DND-41 (cell line): ENCODE results near the gene HOMER1.
A peak's percentile ranks its signal among the peaks of the same experiment; 100 is the strongest.

Experiments
- ATAC-seq: fragments of 200-7000 bp; cut with Tn5 transposase; 3 replicates; pipeline ENCODE4 v1.9.1; 2021; ENCODE audit warnings: low read depth; ENCODE audit not compliant: insufficient read depth
- DNase-seq: peaks from one replicate; pipeline ENCODE4 v3.0.0-alpha.2; 2020
- H2AFZ ChIP-seq: 2 replicates; pipeline ENCODE4 v1.6.0; 2012; ENCODE audit warnings: low read depth, low read length
- H3K27ac ChIP-seq: 2 replicates; pipeline ENCODE4 v1.5.1; 2012; ENCODE audit warnings: low read length, inconsistent platforms
- H3K27me3 ChIP-seq: fragments of 200-600 bp; sonication (generic); 2 replicates; pipeline ENCODE4 v1.6.0; 2012; ENCODE audit warnings: low read length, mild to moderate bottlenecking, inconsistent platforms; ENCODE audit not compliant: insufficient read depth, poor library complexity
- H3K36me3 ChIP-seq: 2 replicates; pipeline ENCODE4 v1.5.1; 2012; ENCODE audit warnings: low read length, inconsistent platforms; ENCODE audit not compliant: insufficient read depth
- H3K4me1 ChIP-seq: 2 replicates; pipeline ENCODE4 v1.5.1; 2012; ENCODE audit warnings: mild to moderate bottlenecking, low read length; ENCODE audit not compliant: insufficient read depth
- H3K4me2 ChIP-seq: 2 replicates; pipeline ENCODE4 v1.6.0; 2012; ENCODE audit warnings: mild to moderate bottlenecking, moderate library complexity, low read length, inconsistent platforms; ENCODE audit not compliant: insufficient read depth
- H3K4me3 ChIP-seq, 2 experiments: fragments of 200-600 bp in 1 of 2; shearing (Covaris generic) in 1 of 2; 2 replicates each; pipeline ENCODE4 v1.5.1; 2012 to 2016; ENCODE audit warnings: inconsistent platforms in 2 of 2, low read length in 2 of 2, mild to moderate bottlenecking in 2 of 2, low read depth in 1 of 2, moderate library complexity in 1 of 2
- H3K79me2 ChIP-seq: 2 replicates; pipeline ENCODE4 v1.6.0; 2012; ENCODE audit warnings: low read length, inconsistent platforms; ENCODE audit not compliant: insufficient read depth
- H3K9ac ChIP-seq: 2 replicates; pipeline ENCODE4 v1.6.0; 2012; ENCODE audit warnings: low read depth, mild to moderate bottlenecking, inconsistent platforms, low read length, moderate library complexity
- H3K9me3 ChIP-seq: 2 replicates; pipeline ENCODE4 v1.5.1; 2012; ENCODE audit warnings: low read length, moderate library complexity, mild to moderate bottlenecking, inconsistent platforms; ENCODE audit not compliant: insufficient read depth, severe bottlenecking
- H4K20me1 ChIP-seq: 2 replicates; pipeline ENCODE4 v1.6.0; 2012; ENCODE audit warnings: low read length; ENCODE audit not compliant: insufficient read depth
- CTCF ChIP-seq: IDR thresholded peaks from 2 replicates; pipeline ENCODE4 v1.5.1; 2012; ENCODE audit warnings: borderline replicate concordance, low read length, moderate library complexity, mild to moderate bottlenecking; ENCODE audit not compliant: poor library complexity, severe bottlenecking; ENCODE audit errors: extremely low read depth
- EZH2 ChIP-seq: IDR thresholded peaks from 3 replicates; pipeline ENCODE4 v1.6.1; 2012; ENCODE audit warnings: borderline replicate concordance, low read depth, mild to moderate bottlenecking, moderate library complexity, low read length, inconsistent platforms; ENCODE audit not compliant: severe bottlenecking

Gene HOMER1

DNA sequence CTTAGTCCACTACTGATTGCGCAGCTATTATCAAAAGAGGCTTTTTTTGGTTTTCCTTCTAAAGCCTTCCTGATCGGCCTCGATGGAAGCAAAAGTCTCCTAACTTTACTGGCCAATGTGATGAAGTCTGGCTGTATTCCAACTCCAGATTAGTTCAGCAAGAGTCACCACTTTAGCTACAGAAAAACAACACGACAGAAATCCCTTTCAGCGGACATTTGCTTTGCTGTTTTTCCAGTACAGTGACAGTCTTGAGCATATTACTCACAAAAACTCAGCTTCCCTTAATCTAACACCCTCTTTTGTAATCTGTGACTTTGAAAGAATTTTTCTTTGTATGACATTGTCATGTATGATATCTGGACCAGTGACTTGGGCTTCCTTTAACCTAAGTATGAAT lies 95.7 kb downstream of the HOMER1 start:
- H3K9ac ChIP-seq, result no peak overlapping the region
- no peak overlapping the region for H3K4me3 ChIP-seq
- no peaks in the 10 kb centered on the region for H3K4me1 ChIP-seq
- no peaks in the 10 kb centered on the region for H3K27me3 ChIP-seq
- H4K20me1 ChIP-seq, result no peaks in the 10 kb centered on the region
- H2AFZ ChIP-seq, result no peak overlapping the region
- no peaks in the 10 kb centered on the region for H3K9me3 ChIP-seq
- TF ChIP-seq CTCF, result no peak
- no peak for TF ChIP-seq EZH2
- DNase-seq (no peak), ATAC-seq (no peak)
- no peak overlapping the region for H3K27ac ChIP-seq
- H3K4me2 ChIP-seq, result no peak overlapping the region
- no peaks in the 10 kb centered on the region for H3K79me2 ChIP-seq
- no peaks in the 10 kb centered on the region for H3K36me3 ChIP-seq

GRCh38 chr5:79417495-79417894 lies 96.4 kb downstream of the HOMER1 start:
- TF ChIP-seq EZH2 (no peak), CTCF (no peak)

GRCh38 chr5:79416499-79416898 lies 97.4 kb downstream of the HOMER1 start:
- Histone ChIP-seq H3K4me3 (no peak overlapping the region), H3K36me3 (no peaks in the 10 kb centered on the region), H3K27me3 (no peaks in the 10 kb centered on the region), H3K9ac (no peak overlapping the region), H2AFZ (no peak overlapping the region), H3K9me3 (no peaks in the 10 kb centered on the region), H3K4me1 (no peaks in the 10 kb centered on the region), H3K79me2 (no peaks in the 10 kb centered on the region), H3K4me2 (no peak overlapping the region), H4K20me1 (no peaks in the 10 kb centered on the region), H3K27ac (no peak overlapping the region)
- TF ChIP-seq CTCF, result no peak
- no peak for TF ChIP-seq EZH2
- no peak for DNase-seq
- ATAC-seq, result peak; percentile 63

More at GRCh38 chr5:79417495-79417894, 96.4 kb downstream of the HOMER1 start:
- Histone ChIP-seq H3K36me3 (no peaks in the 10 kb centered on the region), H3K27ac (no peak overlapping the region), H3K4me2 (no peak overlapping the region), H2AFZ (no peak overlapping the region), H3K4me3 (no peak overlapping the region), H3K4me1 (no peaks in the 10 kb centered on the region), H3K79me2 (no peaks in the 10 kb centered on the region), H3K9ac (no peak overlapping the region), H4K20me1 (no peaks in the 10 kb centered on the region), H3K27me3 (no peaks in the 10 kb centered on the region), H3K9me3 (no peaks in the 10 kb centered on the region)
- DNase-seq (no peak), ATAC-seq (no peak)

GRCh38 chr5:79413112-79413511 lies 100.8 kb downstream of the HOMER1 start:
- Histone ChIP-seq H3K79me2 (no peaks in the 10 kb centered on the region), H3K27ac (no peak overlapping the region), H3K27me3 (no peaks in the 10 kb centered on the region), H3K9ac (no peak overlapping the region), H3K4me1 (no peaks in the 10 kb centered on the region), H3K36me3 (peaks cover 7% of the 10 kb centered on the region; the same call in 1 of the 2 replicates), H3K4me2 (no peak overlapping the region), H3K9me3 (peaks cover 13% of the 10 kb centered on the region), H3K4me3 (no peak overlapping the region), H4K20me1 (no peaks in the 10 kb centered on the region), H2AFZ (no peak overlapping the region)
- DNase-seq (no peak), ATAC-seq (no peak)
- TF ChIP-seq EZH2 (no peak), CTCF (no peak)
